ENCODE measurements around the gene ADM. TPM values are rescaled to one million over a fixed set of nuclear protein-coding genes. Genes with fewer than 3 reads are reported as not detected.

The ADM gene
- total RNA-seq, 2 donors from 2014 or later, result 52.7 to 85.4 TPM

DNA sequence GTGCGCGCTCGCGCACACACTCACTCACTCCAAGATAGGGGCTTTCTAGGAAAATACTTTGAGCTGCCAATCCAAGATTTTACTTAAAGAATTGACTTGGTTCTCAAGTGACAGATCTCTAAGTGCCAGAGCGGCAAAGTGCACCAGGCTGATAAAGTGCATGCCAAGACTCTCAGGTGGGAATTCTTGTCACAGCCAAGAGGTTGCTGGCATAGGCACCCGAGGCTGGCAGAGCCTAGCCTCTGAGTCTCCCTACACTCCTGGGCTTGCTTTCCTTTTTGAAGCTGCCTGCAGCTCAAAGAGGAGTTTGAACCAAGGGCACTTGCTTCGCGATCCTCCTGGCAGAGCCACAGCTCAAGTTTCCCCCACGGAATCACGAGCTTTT lies 2.5 kb upstream of the ADM start:
- peak; percentile 16 for ATAC-seq
- Histone ChIP-seq H3K4me3 (peak overlapping the region; percentile 51 to 82), H3K36me3 (replicated peaks in 1 of 2; ENCODE audit: insufficient read depth in 1 of 2, low read depth in 2 of 2) (no peaks in the 10 kb centered on the region), H3K27me3 (peaks cover 0 to 6% of the 10 kb centered on the region in 2 donors), H3K4me1 (peaks cover 49% of the 10 kb centered on the region), H3K27ac (peak overlapping the region; percentile 75 to 92 (median 84)), H3K9me3 (no peaks in the 10 kb centered on the region)
- no peak for TF ChIP-seq POLR2A (IDR thresholded peaks at IDR 0.05)
- TF ChIP-seq, protein P1, sequence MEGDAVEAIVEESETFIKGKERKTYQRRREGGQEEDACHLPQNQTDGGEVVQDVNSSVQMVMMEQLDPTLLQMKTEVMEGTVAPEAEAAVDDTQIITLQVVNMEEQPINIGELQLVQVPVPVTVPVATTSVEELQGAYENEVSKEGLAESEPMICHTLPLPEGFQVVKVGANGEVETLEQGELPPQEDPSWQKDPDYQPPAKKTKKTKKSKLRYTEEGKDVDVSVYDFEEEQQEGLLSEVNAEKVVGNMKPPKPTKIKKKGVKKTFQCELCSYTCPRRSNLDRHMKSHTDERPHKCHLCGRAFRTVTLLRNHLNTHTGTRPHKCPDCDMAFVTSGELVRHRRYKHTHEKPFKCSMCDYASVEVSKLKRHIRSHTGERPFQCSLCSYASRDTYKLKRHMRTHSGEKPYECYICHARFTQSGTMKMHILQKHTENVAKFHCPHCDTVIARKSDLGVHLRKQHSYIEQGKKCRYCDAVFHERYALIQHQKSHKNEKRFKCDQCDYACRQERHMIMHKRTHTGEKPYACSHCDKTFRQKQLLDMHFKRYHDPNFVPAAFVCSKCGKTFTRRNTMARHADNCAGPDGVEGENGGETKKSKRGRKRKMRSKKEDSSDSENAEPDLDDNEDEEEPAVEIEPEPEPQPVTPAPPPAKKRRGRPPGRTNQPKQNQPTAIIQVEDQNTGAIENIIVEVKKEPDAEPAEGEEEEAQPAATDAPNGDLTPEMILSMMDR (IDR thresholded peaks at IDR 0.05), result no peak
- intact Hi-C loops (cut with DNase I), result no loop called here
- peak; percentile 56 to 80 (median 76) for DNase-seq
- 4 to 13% methylated on average over 8 to 10 of the region's 10 CpGs for WGBS, 2 donors

DNA sequence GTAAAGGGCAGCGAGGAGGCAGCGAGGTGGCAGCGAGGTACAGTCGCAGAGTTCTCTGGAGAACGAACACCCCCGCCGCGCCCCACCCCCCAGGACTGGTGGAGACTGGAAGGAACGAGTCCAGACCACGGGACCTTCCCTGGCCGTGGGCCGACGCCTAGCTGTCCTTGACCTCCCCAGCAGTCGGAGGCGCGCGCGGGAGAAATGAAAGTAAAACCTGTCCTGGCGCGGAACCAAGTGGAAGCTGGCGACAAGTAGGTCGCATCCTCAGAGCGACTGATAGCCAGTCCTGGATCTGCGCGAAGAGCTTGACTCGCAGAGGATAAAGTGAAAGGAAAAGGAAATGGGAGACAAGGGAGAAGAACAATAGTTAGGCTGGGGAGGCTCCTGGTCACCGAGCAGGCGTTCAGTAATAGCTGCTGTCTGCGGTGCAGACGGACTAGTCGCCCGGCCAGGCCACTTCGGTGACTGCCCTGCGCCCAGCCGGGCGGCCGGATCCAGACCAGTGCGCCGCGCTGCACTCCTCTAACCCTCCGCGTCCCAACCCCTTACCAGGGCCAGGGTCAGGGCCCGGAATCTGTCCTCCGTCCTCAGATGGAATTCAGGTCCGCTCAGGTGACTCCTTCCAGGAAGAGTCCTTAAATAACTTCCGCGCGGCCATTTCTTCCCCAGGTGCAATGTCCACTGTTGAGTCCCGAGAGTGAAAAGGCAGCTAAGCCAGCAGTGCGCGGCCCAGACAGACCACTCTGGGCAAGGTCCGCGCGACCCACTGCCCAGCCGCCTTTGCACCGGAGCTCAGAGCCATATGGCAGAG lies 1.9 kb upstream of the ADM start:
- ATAC-seq, result peak; percentile 38
- peak; percentile 20 to 71 (median 71) for TF ChIP-seq POLR2A (IDR thresholded peaks at IDR 0.05)
- TF ChIP-seq, protein P1 (IDR thresholded peaks at IDR 0.05), result no peak

DNA sequence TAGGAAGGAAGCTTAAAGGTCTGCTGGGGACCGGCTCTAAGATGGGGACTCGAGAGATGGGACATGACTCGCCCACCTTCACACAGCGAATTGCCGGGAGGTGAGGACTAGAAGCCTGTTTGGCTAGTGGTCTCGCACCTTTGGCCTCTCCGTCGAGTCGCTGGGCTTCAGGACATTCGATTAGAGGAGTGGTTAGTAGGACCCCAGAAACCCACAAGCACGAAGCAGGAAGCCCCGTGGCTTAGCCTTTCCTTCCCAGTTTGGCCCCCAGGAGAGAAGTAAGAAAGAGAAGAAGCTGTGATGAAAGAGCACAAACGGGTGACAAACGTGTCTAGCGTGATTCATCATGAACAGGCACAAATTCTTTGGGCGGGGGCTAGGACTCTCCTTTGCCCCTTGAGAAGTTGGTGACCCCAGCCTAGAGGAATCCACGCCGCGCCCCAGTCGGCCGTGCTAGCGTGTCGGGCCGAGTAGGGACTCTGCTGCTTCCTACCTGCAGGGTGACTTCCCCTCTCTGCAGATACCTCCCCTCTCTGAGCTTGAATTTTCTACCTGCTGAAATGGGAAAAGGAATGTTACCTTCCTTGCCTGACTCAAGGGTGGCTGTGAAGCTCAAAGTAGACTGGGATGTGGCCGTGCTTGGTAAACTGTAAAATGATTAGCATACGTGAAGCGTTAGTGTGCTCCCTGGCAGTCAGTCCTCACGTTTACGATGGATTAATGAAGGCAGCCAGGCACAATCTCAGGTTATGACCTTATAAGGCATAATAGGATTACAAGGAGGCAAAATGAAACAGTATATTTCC lies 1.1 kb upstream of the ADM start:
- intact Hi-C loops (cut with DNase I), result no loop called here
- H3K4me1 ChIP-seq, result peaks cover 63% of the 10 kb centered on the region

More for the DNA sequence above, 1.9 kb upstream of the ADM start:
- intact Hi-C loops (cut with DNase I), result no loop called here
- peak overlapping the region; percentile 51 to 82 for H3K4me3 ChIP-seq
- H3K4me1 ChIP-seq, result peaks cover 55% of the 10 kb centered on the region
- H3K36me3 ChIP-seq (replicated peaks in 1 of 2; ENCODE audit: insufficient read depth in 1 of 2, low read depth in 2 of 2), result no peaks in the 10 kb centered on the region
- no peaks in the 10 kb centered on the region for H3K9me3 ChIP-seq
- WGBS, 2 donors, result 1% methylated on average over 24 to 55 of the region's 56 CpGs
- peak overlapping the region; percentile 75 to 92 (median 84) for H3K27ac ChIP-seq
- peaks cover 0 to 6% of the 10 kb centered on the region in 2 donors for H3K27me3 ChIP-seq
- DNase-seq, result peak; percentile 84 to 88 (median 87)

DNA sequence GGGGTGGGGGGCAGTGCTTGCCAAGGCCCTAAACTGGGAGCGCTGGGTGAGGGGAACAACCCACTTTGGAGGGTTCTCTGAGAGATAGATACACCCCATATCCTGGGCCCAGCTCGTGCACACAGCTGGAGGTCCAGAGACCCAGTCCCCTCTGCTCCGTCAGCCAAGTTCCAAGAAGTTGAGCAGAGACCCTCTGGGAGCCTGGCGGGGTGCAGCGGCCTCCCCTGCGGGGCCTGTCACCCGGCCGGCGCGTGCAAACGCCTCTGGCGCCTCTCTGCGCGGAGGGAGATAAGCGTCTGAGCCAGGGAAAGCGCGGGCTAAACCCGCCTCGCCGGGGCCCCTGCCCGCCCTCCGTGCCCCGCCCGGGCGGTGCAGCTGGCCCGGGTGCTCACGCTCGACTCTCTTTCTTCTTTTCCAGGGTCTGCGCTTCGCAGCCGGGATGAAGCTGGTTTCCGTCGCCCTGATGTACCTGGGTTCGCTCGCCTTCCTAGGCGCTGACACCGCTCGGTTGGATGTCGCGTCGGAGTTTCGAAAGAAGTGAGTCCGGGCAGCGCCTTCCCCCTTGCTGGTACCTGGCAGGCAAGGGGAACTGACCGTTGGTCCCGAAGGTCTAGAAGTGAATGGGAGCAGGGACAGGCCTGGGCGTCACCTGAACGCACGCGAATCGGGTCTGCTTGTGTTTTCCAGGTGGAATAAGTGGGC lies 540 bp downstream of the ADM start:
- intact Hi-C loops (cut with DNase I), result loop anchor here (5.0 kb wide), 1 partner anchor 98 kb away; no protein-coding TSS in a partner anchor
- 1% methylated on average over 50 of the region's 51 CpGs; no CpG with 5 or more reads in 1 of the 2 donors for WGBS, 2 donors
- no peaks in the 10 kb centered on the region for H3K9me3 ChIP-seq
- H3K36me3 ChIP-seq (replicated peaks in 1 of 2; ENCODE audit: insufficient read depth in 1 of 2, low read depth in 2 of 2), result no peaks in the 10 kb centered on the region
- H3K27me3 ChIP-seq, result peaks cover 0 to 6% of the 10 kb centered on the region in 2 donors
- peak overlapping the region in 3 of 4 donors; percentile 82 to 92 (median 87) for H3K27ac ChIP-seq
- H3K4me1 ChIP-seq, result peaks cover 78% of the 10 kb centered on the region
- DNase-seq (peak; percentile 37 to 49 (median 38)), ATAC-seq (no peak)
- TF ChIP-seq, protein P1 (IDR thresholded peaks at IDR 0.05), result no peak
- TF ChIP-seq POLR2A (IDR thresholded peaks at IDR 0.05), result no peak
- peak overlapping the region; percentile 21 to 37 for H3K4me3 ChIP-seq

More for the DNA sequence above, 1.1 kb upstream of the ADM start:
- WGBS, 2 donors, result 12 to 13% methylated on average over 22 to 29 of the region's 29 CpGs
- Histone ChIP-seq H3K36me3 (replicated peaks in 1 of 2; ENCODE audit: insufficient read depth in 1 of 2, low read depth in 2 of 2) (no peaks in the 10 kb centered on the region), H3K27ac (peak overlapping the region; percentile 75 to 92 (median 84)), H3K4me3 (peak overlapping the region; percentile 51 to 82), H3K9me3 (no peaks in the 10 kb centered on the region), H3K27me3 (peaks cover 0 to 6% of the 10 kb centered on the region in 2 donors)
- peak in 2 of 3 donors; percentile 0 to 7 for TF ChIP-seq POLR2A (IDR thresholded peaks at IDR 0.05)
- TF ChIP-seq, protein P1 (IDR thresholded peaks at IDR 0.05), result no peak
- DNase-seq (peak; percentile 26 to 55 (median 42)), ATAC-seq (no peak)

Measured in body of pancreas (tissue), 4 donors.